SK-N-SH treated with all-trans-retinoic acid at 6 μM for 48 hours (cell line): ENCODE results near the gene FBXO38.

ENCODE experiments used
- ATAC-seq: fragments of 200-7000 bp; cut with Tn5 transposase; 3 replicates; pipeline ENCODE4 v1.9.1; 2020; ENCODE audit warnings: mild to moderate bottlenecking, moderate library complexity
- ARNTL ChIP-seq: fragments of 450-650 bp; formaldehyde crosslinking; IDR thresholded peaks from 2 replicates; pipeline ENCODE4 v1.5.0; 2020; ENCODE audit warnings: low read depth, mild to moderate bottlenecking, moderate library complexity, borderline replicate concordance
- BACH2 ChIP-seq: fragments of 250-450 bp; sonication (Bioruptor Pico); IDR thresholded peaks from 2 replicates; pipeline ENCODE4 v1.9.0; 2021; ENCODE audit warnings: mild to moderate bottlenecking, borderline replicate concordance
- ESRRG ChIP-seq: fragments of 250-450 bp; sonication (Bioruptor Pico); IDR thresholded peaks from 2 replicates; pipeline ENCODE4 v1.6.1; 2021; ENCODE audit warnings: mild to moderate bottlenecking
- GLIS3 ChIP-seq: fragments of 250-450 bp; sonication (Bioruptor Pico); IDR thresholded peaks from 2 replicates; pipeline ENCODE4 v1.5.0; 2020; ENCODE audit warnings: mild to moderate bottlenecking, moderate library complexity
- ISL1 ChIP-seq: fragments of 250-450 bp; sonication (Bioruptor Pico); IDR thresholded peaks from 2 replicates; pipeline ENCODE4 v2.1.2; 2022; ENCODE audit warnings: mild to moderate bottlenecking, moderate library complexity
- OSR1 ChIP-seq: fragments of 250-450 bp; sonication (Bioruptor Pico); IDR thresholded peaks from 2 replicates; pipeline ENCODE4 v1.8.0; 2022; ENCODE audit warnings: moderate library complexity, mild to moderate bottlenecking, inconsistent platforms
- PPARA ChIP-seq: fragments of 250-450 bp; sonication (Bioruptor Pico); IDR thresholded peaks from 2 replicates; pipeline ENCODE4 v1.5.0; 2020; ENCODE audit warnings: mild to moderate bottlenecking, borderline replicate concordance
- RARB ChIP-seq: fragments of 250-450 bp; sonication (Bioruptor Pico); IDR thresholded peaks from 2 replicates; pipeline ENCODE4 v1.8.0; 2021; ENCODE audit warnings: mild to moderate bottlenecking, moderate library complexity
- SNAI2 ChIP-seq: fragments of 250-450 bp; sonication (Bioruptor Pico); IDR thresholded peaks from 2 replicates; pipeline ENCODE4 v1.5.0; 2020; ENCODE audit warnings: mild to moderate bottlenecking, moderate library complexity
- TCF4 ChIP-seq: fragments of 250-450 bp; sonication (Bioruptor Pico); IDR thresholded peaks from 2 replicates; pipeline ENCODE4 v1.8.0; 2021; ENCODE audit warnings: mild to moderate bottlenecking, moderate library complexity, borderline replicate concordance
- TOX ChIP-seq: fragments of 250-450 bp; sonication (Bioruptor Pico); IDR thresholded peaks from 2 replicates; pipeline ENCODE4 v1.8.0; 2021; ENCODE audit warnings: mild to moderate bottlenecking, moderate library complexity, borderline replicate concordance
- ZC3H10 ChIP-seq: fragments of 250-450 bp; sonication (Bioruptor Pico); IDR thresholded peaks from 2 replicates; pipeline ENCODE4 v1.5.1; 2021; ENCODE audit warnings: mild to moderate bottlenecking, moderate library complexity
- ZFP3 ChIP-seq: fragments of 250-450 bp; sonication (Bioruptor Pico); IDR thresholded peaks from 2 replicates; pipeline ENCODE4 v1.5.0; 2020; ENCODE audit warnings: mild to moderate bottlenecking, moderate library complexity
- ZFP30 ChIP-seq: fragments of 450-650 bp; formaldehyde crosslinking; IDR thresholded peaks from 2 replicates; pipeline ENCODE4 v1.5.0; 2022; ENCODE audit warnings: mild to moderate bottlenecking, moderate library complexity
- ZNF565 ChIP-seq: fragments of 450-650 bp; formaldehyde crosslinking; conservative IDR thresholded peaks from 2 replicates; pipeline ENCODE4 v1.5.0; 2020; ENCODE audit warnings: low read depth, mild to moderate bottlenecking, moderate library complexity
- ZNF70 ChIP-seq: fragments of 450-650 bp; formaldehyde crosslinking; IDR thresholded peaks from 2 replicates; pipeline ENCODE4 v1.5.0; 2020; ENCODE audit warnings: mild to moderate bottlenecking, moderate library complexity
- ZNF8 ChIP-seq: fragments of 450-650 bp; formaldehyde crosslinking; IDR thresholded peaks from 2 replicates; pipeline ENCODE4 v1.5.0; 2020; ENCODE audit warnings: mild to moderate bottlenecking, moderate library complexity
- TF ChIP-seq, protein P1 (sequence below): fragments of 250-450 bp; sonication (Bioruptor Pico); IDR thresholded peaks from 2 replicates; pipeline ENCODE4 v1.5.1; 2020; ENCODE audit warnings: low read depth, mild to moderate bottlenecking, moderate library complexity
- TF ChIP-seq, protein P2 (sequence below): fragments of 250-450 bp; sonication (Bioruptor Pico); IDR thresholded peaks from 2 replicates; pipeline ENCODE4 v1.8.0; 2021; ENCODE audit warnings: low read depth, mild to moderate bottlenecking, moderate library complexity, borderline replicate concordance
- TF ChIP-seq, protein P3 (sequence below): fragments of 250-450 bp; sonication (Bioruptor Pico); IDR thresholded peaks from 2 replicates; pipeline ENCODE4 v1.8.0; 2020; ENCODE audit warnings: mild to moderate bottlenecking, moderate library complexity, borderline replicate concordance
- TF ChIP-seq, protein P4 (sequence below): fragments of 250-450 bp; sonication (Bioruptor Pico); IDR thresholded peaks from 2 replicates; pipeline ENCODE4 v1.5.0; 2020; ENCODE audit warnings: mild to moderate bottlenecking, moderate library complexity

FBXO38 gene

DNA sequence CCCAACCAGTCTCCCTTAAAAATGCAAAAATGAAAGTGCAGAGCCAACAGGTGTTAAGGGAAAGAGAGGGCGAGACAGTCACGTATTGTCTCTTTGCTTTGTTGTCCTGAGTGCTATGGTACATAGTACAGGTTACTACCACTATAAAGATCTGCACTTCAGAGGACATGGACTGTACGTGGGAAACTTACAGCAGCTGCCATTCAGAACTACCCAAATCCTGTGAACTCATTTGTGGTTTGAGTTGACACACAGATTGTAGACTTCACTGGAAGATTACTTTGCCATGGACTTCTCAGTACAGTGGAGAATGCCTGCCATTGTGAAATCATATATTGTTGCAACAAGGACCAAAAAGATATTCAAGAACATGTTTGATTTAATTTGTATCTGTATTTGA, 34.8 kb downstream of the FBXO38 start:
- TF ChIP-seq GLIS3 (CRISPR knock-in tag): no peak
- TF ChIP-seq, protein P1, sequence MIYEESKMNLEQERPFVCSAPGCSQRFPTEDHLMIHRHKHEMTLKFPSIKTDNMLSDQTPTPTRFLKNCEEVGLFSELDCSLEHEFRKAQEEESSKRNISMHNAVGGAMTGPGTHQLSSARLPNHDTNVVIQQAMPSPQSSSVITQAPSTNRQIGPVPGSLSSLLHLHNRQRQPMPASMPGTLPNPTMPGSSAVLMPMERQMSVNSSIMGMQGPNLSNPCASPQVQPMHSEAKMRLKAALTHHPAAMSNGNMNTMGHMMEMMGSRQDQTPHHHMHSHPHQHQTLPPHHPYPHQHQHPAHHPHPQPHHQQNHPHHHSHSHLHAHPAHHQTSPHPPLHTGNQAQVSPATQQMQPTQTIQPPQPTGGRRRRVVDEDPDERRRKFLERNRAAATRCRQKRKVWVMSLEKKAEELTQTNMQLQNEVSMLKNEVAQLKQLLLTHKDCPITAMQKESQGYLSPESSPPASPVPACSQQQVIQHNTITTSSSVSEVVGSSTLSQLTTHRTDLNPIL (CRISPR knock-in tag): no peak
- no peak for TF ChIP-seq ZFP3 (CRISPR knock-in tag)
- no peak for ATAC-seq

DNA sequence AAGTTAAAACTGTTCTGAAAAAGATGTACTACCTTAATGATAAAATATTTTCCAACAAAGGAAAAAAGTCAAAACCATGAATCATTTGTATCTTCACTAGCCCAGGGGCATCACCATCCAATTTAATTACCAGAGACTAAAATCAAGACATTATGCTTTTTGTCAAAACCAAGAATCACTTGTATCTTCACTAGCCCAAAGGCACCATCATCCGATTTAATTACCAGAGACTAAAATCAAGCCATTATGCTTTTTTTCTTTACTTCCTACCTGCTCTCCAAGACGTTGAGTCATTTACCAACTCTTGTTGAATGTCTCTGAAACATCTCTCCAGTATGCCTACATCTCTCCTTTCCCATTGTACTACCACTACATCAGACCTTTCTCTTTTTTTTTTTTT, 37.9 kb downstream of the FBXO38 start:
- TF ChIP-seq ISL1 (no peak), ZNF8 (no peak), ZFP3 (CRISPR knock-in tag) (no peak), BACH2 (CRISPR knock-in tag) (no peak), ZC3H10 (CRISPR knock-in tag) (no peak), ESRRG (CRISPR knock-in tag) (no peak), GLIS3 (CRISPR knock-in tag) (no peak), TOX (CRISPR knock-in tag) (no peak)
- TF ChIP-seq, protein P2, sequence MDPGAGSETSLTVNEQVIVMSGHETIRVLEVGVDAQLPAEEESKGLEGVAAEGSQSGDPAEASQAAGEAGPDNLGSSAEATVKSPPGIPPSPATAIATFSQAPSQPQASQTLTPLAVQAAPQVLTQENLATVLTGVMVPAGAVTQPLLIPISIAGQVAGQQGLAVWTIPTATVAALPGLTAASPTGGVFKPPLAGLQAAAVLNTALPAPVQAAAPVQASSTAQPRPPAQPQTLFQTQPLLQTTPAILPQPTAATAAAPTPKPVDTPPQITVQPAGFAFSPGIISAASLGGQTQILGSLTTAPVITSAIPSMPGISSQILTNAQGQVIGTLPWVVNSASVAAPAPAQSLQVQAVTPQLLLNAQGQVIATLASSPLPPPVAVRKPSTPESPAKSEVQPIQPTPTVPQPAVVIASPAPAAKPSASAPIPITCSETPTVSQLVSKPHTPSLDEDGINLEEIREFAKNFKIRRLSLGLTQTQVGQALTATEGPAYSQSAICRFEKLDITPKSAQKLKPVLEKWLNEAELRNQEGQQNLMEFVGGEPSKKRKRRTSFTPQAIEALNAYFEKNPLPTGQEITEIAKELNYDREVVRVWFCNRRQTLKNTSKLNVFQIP: no peak
- TF ChIP-seq, protein P3, sequence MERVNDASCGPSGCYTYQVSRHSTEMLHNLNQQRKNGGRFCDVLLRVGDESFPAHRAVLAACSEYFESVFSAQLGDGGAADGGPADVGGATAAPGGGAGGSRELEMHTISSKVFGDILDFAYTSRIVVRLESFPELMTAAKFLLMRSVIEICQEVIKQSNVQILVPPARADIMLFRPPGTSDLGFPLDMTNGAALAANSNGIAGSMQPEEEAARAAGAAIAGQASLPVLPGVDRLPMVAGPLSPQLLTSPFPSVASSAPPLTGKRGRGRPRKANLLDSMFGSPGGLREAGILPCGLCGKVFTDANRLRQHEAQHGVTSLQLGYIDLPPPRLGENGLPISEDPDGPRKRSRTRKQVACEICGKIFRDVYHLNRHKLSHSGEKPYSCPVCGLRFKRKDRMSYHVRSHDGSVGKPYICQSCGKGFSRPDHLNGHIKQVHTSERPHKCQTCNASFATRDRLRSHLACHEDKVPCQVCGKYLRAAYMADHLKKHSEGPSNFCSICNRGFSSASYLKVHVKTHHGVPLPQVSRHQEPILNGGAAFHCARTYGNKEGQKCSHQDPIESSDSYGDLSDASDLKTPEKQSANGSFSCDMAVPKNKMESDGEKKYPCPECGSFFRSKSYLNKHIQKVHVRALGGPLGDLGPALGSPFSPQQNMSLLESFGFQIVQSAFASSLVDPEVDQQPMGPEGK (CRISPR knock-in tag): no peak
- no peak for ATAC-seq

DNA sequence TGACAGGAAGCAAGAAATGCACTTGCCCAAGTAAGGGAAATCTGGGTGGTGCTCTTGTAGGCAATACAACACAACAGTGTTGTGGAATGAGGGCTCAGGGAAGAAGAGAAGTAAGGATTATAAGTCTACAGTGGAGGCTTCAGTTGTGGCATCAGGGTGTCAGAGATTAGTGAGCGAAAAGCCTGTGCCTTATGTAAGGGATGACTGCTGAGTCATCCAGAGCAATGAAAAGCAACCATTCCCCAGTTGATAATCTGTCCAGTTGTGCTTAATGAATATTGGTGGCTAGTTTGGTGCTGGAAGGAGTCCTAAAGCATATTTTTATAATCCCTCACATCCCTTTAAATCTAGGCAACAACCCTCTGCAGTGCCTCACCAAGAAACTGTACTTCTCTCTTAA, 42.0 kb downstream of the FBXO38 start:
- no peak for ATAC-seq
- TF ChIP-seq ZNF8 (no peak), GLIS3 (CRISPR knock-in tag) (no peak), ARNTL (no peak), TCF4 (CRISPR knock-in tag) (no peak), RARB (CRISPR knock-in tag) (no peak), OSR1 (CRISPR knock-in tag) (no peak), ESRRG (CRISPR knock-in tag) (no peak), ZNF565 (CRISPR knock-in tag) (no peak), TOX (CRISPR knock-in tag) (no peak), ZFP30 (CRISPR knock-in tag) (no peak), ZFP3 (CRISPR knock-in tag) (no peak), PPARA (CRISPR knock-in tag) (no peak), SNAI2 (CRISPR knock-in tag) (no peak), ZNF70 (CRISPR knock-in tag) (no peak), ISL1 (no peak)
- TF ChIP-seq, protein P4, sequence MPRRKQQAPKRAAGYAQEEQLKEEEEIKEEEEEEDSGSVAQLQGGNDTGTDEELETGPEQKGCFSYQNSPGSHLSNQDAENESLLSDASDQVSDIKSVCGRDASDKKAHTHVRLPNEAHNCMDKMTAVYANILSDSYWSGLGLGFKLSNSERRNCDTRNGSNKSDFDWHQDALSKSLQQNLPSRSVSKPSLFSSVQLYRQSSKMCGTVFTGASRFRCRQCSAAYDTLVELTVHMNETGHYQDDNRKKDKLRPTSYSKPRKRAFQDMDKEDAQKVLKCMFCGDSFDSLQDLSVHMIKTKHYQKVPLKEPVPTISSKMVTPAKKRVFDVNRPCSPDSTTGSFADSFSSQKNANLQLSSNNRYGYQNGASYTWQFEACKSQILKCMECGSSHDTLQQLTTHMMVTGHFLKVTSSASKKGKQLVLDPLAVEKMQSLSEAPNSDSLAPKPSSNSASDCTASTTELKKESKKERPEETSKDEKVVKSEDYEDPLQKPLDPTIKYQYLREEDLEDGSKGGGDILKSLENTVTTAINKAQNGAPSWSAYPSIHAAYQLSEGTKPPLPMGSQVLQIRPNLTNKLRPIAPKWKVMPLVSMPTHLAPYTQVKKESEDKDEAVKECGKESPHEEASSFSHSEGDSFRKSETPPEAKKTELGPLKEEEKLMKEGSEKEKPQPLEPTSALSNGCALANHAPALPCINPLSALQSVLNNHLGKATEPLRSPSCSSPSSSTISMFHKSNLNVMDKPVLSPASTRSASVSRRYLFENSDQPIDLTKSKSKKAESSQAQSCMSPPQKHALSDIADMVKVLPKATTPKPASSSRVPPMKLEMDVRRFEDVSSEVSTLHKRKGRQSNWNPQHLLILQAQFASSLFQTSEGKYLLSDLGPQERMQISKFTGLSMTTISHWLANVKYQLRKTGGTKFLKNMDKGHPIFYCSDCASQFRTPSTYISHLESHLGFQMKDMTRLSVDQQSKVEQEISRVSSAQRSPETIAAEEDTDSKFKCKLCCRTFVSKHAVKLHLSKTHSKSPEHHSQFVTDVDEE: no peak
- TF ChIP-seq, protein P1 (CRISPR knock-in tag): no peak
- TF ChIP-seq, protein P3 (CRISPR knock-in tag): no peak
